AG04449 (cell line): ENCODE results near the gene ACADVL.
"Not testable (repeated sequence)": the region's sequence is repeated elsewhere in the genome, so short reads cannot be mapped to it uniquely, and the experiment has no call there.

ENCODE experiments used
- CTCF ChIA-PET: fragments of 350-600 bp; formaldehyde crosslinking; extraction: SDS; loops from one replicate; lab custom pipeline; 2021; ENCODE audit warnings: antibody characterized with exemption; lab: Yijun Ruan, JAX
- POLR2A ChIA-PET: fragments of 400-600, 350-600 bp; formaldehyde crosslinking; extraction: SDS; loops from one replicate; lab custom pipeline; 2020; ENCODE audit warnings: antibody characterized with exemption, inconsistent platforms; lab: Yijun Ruan, JAX
- DNase-seq: peaks from one replicate; pipeline ENCODE4 v3.0.0-alpha.2; 2010; ENCODE audit warnings: low read depth, low spot score
- H3K4me3 ChIP-seq: 2 replicates; pipeline ENCODE4 v1.5.1; 2011; ENCODE audit warnings: low read depth, mild to moderate bottlenecking, control low read depth, low read length
- CTCF ChIP-seq: IDR thresholded peaks from one replicate; pipeline ENCODE4 v1.5.1; 2011; ENCODE audit warnings: mild to moderate bottlenecking, moderate library complexity, low read length, control low read depth, inconsistent platforms; ENCODE audit not compliant: insufficient read depth; ENCODE audit errors: missing control alignments

ACADVL gene

GRCh38 chr17:7219812-7220592 lies at the start of gene ACADVL, which contains the start of gene DLG4:
Gene ACADVL (plus strand): TSS chr17:7219938. CDS start chr17:7219985, 47 bp downstream.
Gene DLG4 (minus strand): TSS chr17:7219836.
- ChIA-PET POLR2A (interaction anchor here (0.6 to 6.6 kb wide), 10 partner anchors 9 to 174 kb away, joined by 3 to 82 read pairs (median 5); partner anchors contain the start of genes DVL2, GABARAP and PHF23), CTCF (interaction anchor here (0.5 to 4.6 kb wide), 14 partner anchors 10 to 175 kb away, joined by 3 to 37 read pairs (median 4); no protein-coding TSS in a partner anchor)
- no peak for TF ChIP-seq CTCF
- H3K4me3 ChIP-seq = peak within 1 kb of the TSS; percentile 83
- DNase-seq = no peak

- DNase-seq, H3K4me3 ChIP-seq, POLR2A ChIA-PET: not testable (repeated sequence)
- CTCF ChIA-PET = interaction anchor here (0.7 to 0.8 kb wide), 2 partner anchors 36 to 91 kb away, joined by 3 to 4 read pairs; no protein-coding TSS in a partner anchor
Measured at GRCh38 chr17:7172522-7173191, 47.1 kb upstream of the ACADVL start.

- H3K4me3 ChIP-seq = no peak overlapping the region
- POLR2A ChIA-PET = no interaction called here
- no peak for DNase-seq
- TF ChIP-seq CTCF = no peak
- CTCF ChIA-PET = interaction anchor here (0.6 to 0.8 kb wide), 4 partner anchors 27 to 509 kb away, joined by 3 to 4 read pairs (median 3); no protein-coding TSS in a partner anchor
Measured at GRCh38 chr17:7173687-7174602, 45.8 kb upstream of the ACADVL start.

- CTCF ChIA-PET = no interaction called here
- DNase-seq = no peak
- no peak overlapping the region for H3K4me3 ChIP-seq
- TF ChIP-seq CTCF = no peak
- POLR2A ChIA-PET = no interaction called here
Measured at GRCh38 chr17:7174603-7175326, 45.0 kb upstream of the ACADVL start.

GRCh38 chr17:7175330-7175733 lies 44.4 kb upstream of the ACADVL start:
- DNase-seq = no peak
- no peak for TF ChIP-seq CTCF
- H3K4me3 ChIP-seq = no peak overlapping the region
- ChIA-PET POLR2A (no interaction called here), CTCF (no interaction called here)
